HuH-7.5 (cell line): ENCODE data around the gene DNASE1L1.
A peak's percentile ranks its signal among the peaks of the same experiment; 100 is the strongest.

Experiments used
- DNase-seq: peaks from one replicate; pipeline ENCODE4 v3.0.0; 2011; ENCODE audit warnings: low spot score

DNASE1L1 gene

GRCh38 chrX:154436374-154436982 is 27.4 kb upstream of the DNASE1L1 start:
- peak; percentile 65 for DNase-seq

- no peak for DNase-seq
These were observed 26.2 kb upstream of the DNASE1L1 start for GRCh38 chrX:154435171-154435733.

- no peak for DNase-seq
These were observed 25.5 kb upstream of the DNASE1L1 start for GRCh38 chrX:154434394-154435168.

- DNase-seq, result no peak
These were observed 24.6 kb upstream of the DNASE1L1 start for GRCh38 chrX:154433605-154434004.

- DNase-seq, result no peak
These were observed 23.2 kb upstream of the DNASE1L1 start for GRCh38 chrX:154432210-154432609.

GRCh38 chrX:154431341-154431740 is 22.3 kb upstream of the DNASE1L1 start:
- DNase-seq, result no peak

GRCh38 chrX:154430916-154431315 is 21.9 kb upstream of the DNASE1L1 start:
- no peak for DNase-seq

- DNase-seq, result no peak
These were observed 21.4 kb upstream of the DNASE1L1 start for GRCh38 chrX:154430479-154430878.

- DNase-seq, result no peak
These were observed 20.7 kb upstream of the DNASE1L1 start for GRCh38 chrX:154429711-154430110.

GRCh38 chrX:154428176-154429171 is 19.4 kb upstream of the DNASE1L1 start, which contains the start of gene ATP6AP1:
ATP6AP1 (plus strand) TSS chrX:154428677; CDS start chrX:154428693, 16 bp downstream.
- peak; percentile 90 for DNase-seq

- no peak for DNase-seq
These were observed 18.1 kb upstream of the DNASE1L1 start for GRCh38 chrX:154426916-154427770.

GRCh38 chrX:154420402-154420756 is 11.3 kb upstream of the DNASE1L1 start:
- DNase-seq, result no peak

GRCh38 chrX:154419688-154420401 is 10.8 kb upstream of the DNASE1L1 start:
- DNase-seq, result no peak

- no peak for DNase-seq
These were observed 10.1 kb upstream of the DNASE1L1 start for GRCh38 chrX:154419189-154419588.

GRCh38 chrX:154417157-154417556 is 8.1 kb upstream of the DNASE1L1 start:
- DNase-seq, result no peak

- no peak for DNase-seq
These were observed 4.1 kb upstream of the DNASE1L1 start for GRCh38 chrX:154413142-154413541.

- no peak for DNase-seq
These were observed 3.4 kb upstream of the DNASE1L1 start for GRCh38 chrX:154412468-154412867.

- peak; percentile 51 for DNase-seq
These were observed 2.9 kb upstream of the DNASE1L1 start for GRCh38 chrX:154411981-154412340.

GRCh38 chrX:154408659-154409221 is 314 bp downstream of the DNASE1L1 start:
- DNase-seq, result no peak

- DNase-seq, result no peak
These were observed 4.3 kb downstream of the DNASE1L1 start for GRCh38 chrX:154404625-154405192.
